Keratinocyte (primary cell): ENCODE results near the gene MC4R. TPM values are rescaled to one million over a fixed set of nuclear protein-coding genes. Genes with fewer than 3 reads are reported as not detected.

Source experiments
- DNase-seq: peaks from one replicate; pipeline ENCODE4 v3.0.0-alpha.2; 2011; ENCODE audit warnings: low read depth, missing footprints, low spot score
- FAIRE-seq: peaks from 2 replicates; lab custom pipeline; 2011; peaks lifted over from hg19 to GRCh38; lab: Jason Lieb, UNC
- H2AFZ ChIP-seq: 2 replicates; pipeline ENCODE4 v1.6.0; 2012; ENCODE audit warnings: low read length, control low read depth, inconsistent platforms; ENCODE audit not compliant: control insufficient read depth
- H3K27ac ChIP-seq: 2 replicates; pipeline ENCODE4 v1.5.1; 2011; ENCODE audit warnings: low read length; ENCODE audit not compliant: control insufficient read depth, insufficient read depth
- H3K27me3 ChIP-seq: 3 replicates; pipeline ENCODE4 v1.6.0; 2011; ENCODE audit warnings: low read length; ENCODE audit not compliant: control insufficient read depth, insufficient read depth; ENCODE audit errors: extremely low read depth
- H3K36me3 ChIP-seq, 2 experiments: 2 replicates in 1 of 2; 3 replicates in 1 of 2; pipeline ENCODE4 v1.5.1; 2011; ENCODE audit warnings: low read length in 2 of 2, mild to moderate bottlenecking in 1 of 2; ENCODE audit not compliant: control insufficient read depth in 2 of 2, insufficient read depth in 2 of 2; ENCODE audit errors: extremely low read depth in 1 of 2
- H3K4me1 ChIP-seq: 3 replicates; pipeline ENCODE4 v1.5.1; 2011; ENCODE audit warnings: low read length; ENCODE audit not compliant: control insufficient read depth, insufficient read depth; ENCODE audit errors: extremely low read depth
- H3K4me2 ChIP-seq: 3 replicates; pipeline ENCODE4 v1.6.0; 2011; ENCODE audit warnings: low read depth, low read length; ENCODE audit not compliant: control insufficient read depth, insufficient read depth; ENCODE audit errors: extremely low read depth
- H3K4me3 ChIP-seq, 3 experiments: fragments of 200-600 bp in 1 of 3; sonication (generic) in 1 of 3; 2 replicates in 2 of 3; 3 replicates in 1 of 3; pipeline ENCODE4 v1.5.1; 2011 to 2016; ENCODE audit warnings: low read length in 3 of 3, mild to moderate bottlenecking in 3 of 3, control low read depth in 2 of 3, inconsistent platforms in 1 of 3, low read depth in 1 of 3, mixed read lengths in 1 of 3, mixed run types in 1 of 3, moderate library complexity in 1 of 3; ENCODE audit not compliant: control insufficient read depth in 2 of 3, insufficient read depth in 2 of 3; ENCODE audit errors: extremely low read depth in 1 of 3
- H3K79me2 ChIP-seq: 2 replicates; pipeline ENCODE4 v1.6.0; 2012; ENCODE audit warnings: low read length; ENCODE audit not compliant: control insufficient read depth, insufficient read depth
- H3K9ac ChIP-seq: 3 replicates; pipeline ENCODE4 v1.6.0; 2011; ENCODE audit warnings: low read length; ENCODE audit not compliant: control insufficient read depth, insufficient read depth; ENCODE audit errors: extremely low read depth
- H3K9me1 ChIP-seq: 3 replicates; pipeline ENCODE4 v1.6.0; 2011; ENCODE audit warnings: low read length; ENCODE audit not compliant: control insufficient read depth, insufficient read depth; ENCODE audit errors: extremely low read depth
- H3K9me3 ChIP-seq: 2 replicates; pipeline ENCODE4 v1.5.1; 2012; ENCODE audit warnings: low read depth, low read length; ENCODE audit not compliant: control insufficient read depth
- H4K20me1 ChIP-seq: 3 replicates; pipeline ENCODE4 v1.6.0; 2011; ENCODE audit warnings: low read length; ENCODE audit not compliant: control insufficient read depth, insufficient read depth; ENCODE audit errors: extremely low read depth
- EZH2 ChIP-seq: IDR thresholded peaks from one replicate; pipeline ENCODE4 v1.6.1; 2012; ENCODE audit warnings: inconsistent platforms, mild to moderate bottlenecking, low read length, moderate library complexity
- dilution Hi-C: fragments of 300-500 bp; cut with MboI; formaldehyde crosslinking; loops from one replicate; pipeline ENCODE4 v1.7.0; 2020; ENCODE audit warnings: low sequenced_read_pairs; ENCODE audit not compliant: extremely low pct_ligation_motif_present
- polyA plus RNA-seq, 5 experiments: library from polyadenylated mRNA; depleted of rRNA in 3 of 5; stranded (reverse) in 3 of 5; stranded (forward) in 1 of 5; unstranded in 1 of 5; fragments of >200 nt; gene quantifications; 1 replicate in 1 of 5; 2 replicates in 3 of 5; 3 replicates in 1 of 5; pipeline versions ENCODE4 v1.2.1 to v1.2.3, GENCODE V29; 2011 to 2012; ENCODE audit warnings: missing spikeins in 2 of 5, low read depth in 1 of 5, low replicate concordance in 1 of 5
- TF ChIP-seq, protein P1 (sequence below), 3 experiments: IDR thresholded peaks in 1 of 3; conservative IDR thresholded peaks in 1 of 3; optimal IDR thresholded peaks in 1 of 3; 2 replicates in 2 of 3; 3 replicates in 1 of 3; pipeline versions ENCODE3 to v1.5.1; 2011; ENCODE audit warnings: low read length in 3 of 3, mild to moderate bottlenecking in 3 of 3, moderate library complexity in 2 of 3, control low read depth in 1 of 3, inconsistent platforms in 1 of 3; ENCODE audit not compliant: insufficient read depth in 2 of 3; ENCODE audit errors: extremely low read depth in 1 of 3

The MC4R gene
- polyA plus RNA-seq, 1 donor (not counting 4 experiments of a cell fraction or from before 2014, with no cell fraction given), result 0.03 TPM

DNA sequence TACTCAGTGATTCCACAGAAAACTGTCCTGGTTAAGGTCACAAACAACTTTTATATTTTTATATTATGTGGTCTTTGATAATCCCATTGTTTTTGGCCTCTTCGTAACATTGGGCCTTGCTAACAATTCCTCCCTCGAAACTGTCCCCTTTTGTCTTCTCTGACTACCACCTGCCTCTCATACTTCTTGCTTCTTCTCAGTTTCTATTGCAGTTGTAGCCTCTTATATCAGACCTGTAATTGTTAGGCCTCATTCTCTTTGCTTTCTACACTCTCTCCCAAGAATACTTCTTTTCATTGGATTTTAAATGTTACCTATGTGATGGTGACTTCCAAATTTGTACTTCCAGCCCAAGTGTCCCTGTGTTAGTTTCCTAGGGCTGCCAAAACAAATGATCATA is 44.7 kb downstream of the MC4R start:
- H3K4me3 ChIP-seq, result no peak overlapping the region
- no peak overlapping the region for H2AFZ ChIP-seq
- DNase-seq, result no peak
- H3K4me2 ChIP-seq, result no peak overlapping the region
- no peaks in the 10 kb centered on the region for H3K27me3 ChIP-seq
- dilution Hi-C loops, result no loop called here
- no peak overlapping the region for H3K9ac ChIP-seq
- H3K36me3 ChIP-seq, result no peaks in the 10 kb centered on the region
- FAIRE-seq, result no peak
- H4K20me1 ChIP-seq, result no peaks in the 10 kb centered on the region
- H3K79me2 ChIP-seq, result no peaks in the 10 kb centered on the region
- TF ChIP-seq, protein P1, sequence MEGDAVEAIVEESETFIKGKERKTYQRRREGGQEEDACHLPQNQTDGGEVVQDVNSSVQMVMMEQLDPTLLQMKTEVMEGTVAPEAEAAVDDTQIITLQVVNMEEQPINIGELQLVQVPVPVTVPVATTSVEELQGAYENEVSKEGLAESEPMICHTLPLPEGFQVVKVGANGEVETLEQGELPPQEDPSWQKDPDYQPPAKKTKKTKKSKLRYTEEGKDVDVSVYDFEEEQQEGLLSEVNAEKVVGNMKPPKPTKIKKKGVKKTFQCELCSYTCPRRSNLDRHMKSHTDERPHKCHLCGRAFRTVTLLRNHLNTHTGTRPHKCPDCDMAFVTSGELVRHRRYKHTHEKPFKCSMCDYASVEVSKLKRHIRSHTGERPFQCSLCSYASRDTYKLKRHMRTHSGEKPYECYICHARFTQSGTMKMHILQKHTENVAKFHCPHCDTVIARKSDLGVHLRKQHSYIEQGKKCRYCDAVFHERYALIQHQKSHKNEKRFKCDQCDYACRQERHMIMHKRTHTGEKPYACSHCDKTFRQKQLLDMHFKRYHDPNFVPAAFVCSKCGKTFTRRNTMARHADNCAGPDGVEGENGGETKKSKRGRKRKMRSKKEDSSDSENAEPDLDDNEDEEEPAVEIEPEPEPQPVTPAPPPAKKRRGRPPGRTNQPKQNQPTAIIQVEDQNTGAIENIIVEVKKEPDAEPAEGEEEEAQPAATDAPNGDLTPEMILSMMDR (optimal IDR thresholded peaks at IDR 0.05 in 1 of 3, IDR thresholded peaks at IDR 0.05 in 1 of 3, conservative IDR thresholded peaks at IDR 0.05 in 1 of 3; ENCODE audit: extremely low read depth in 1 of 3, insufficient read depth in 2 of 3, low read length in 3 of 3), result no peak
- TF ChIP-seq EZH2, result no peak
- no peaks in the 10 kb centered on the region for H3K9me1 ChIP-seq
- H3K9me3 ChIP-seq, result no peaks in the 10 kb centered on the region
- H3K27ac ChIP-seq, result no peak overlapping the region
- H3K4me1 ChIP-seq, result no peaks in the 10 kb centered on the region

DNA sequence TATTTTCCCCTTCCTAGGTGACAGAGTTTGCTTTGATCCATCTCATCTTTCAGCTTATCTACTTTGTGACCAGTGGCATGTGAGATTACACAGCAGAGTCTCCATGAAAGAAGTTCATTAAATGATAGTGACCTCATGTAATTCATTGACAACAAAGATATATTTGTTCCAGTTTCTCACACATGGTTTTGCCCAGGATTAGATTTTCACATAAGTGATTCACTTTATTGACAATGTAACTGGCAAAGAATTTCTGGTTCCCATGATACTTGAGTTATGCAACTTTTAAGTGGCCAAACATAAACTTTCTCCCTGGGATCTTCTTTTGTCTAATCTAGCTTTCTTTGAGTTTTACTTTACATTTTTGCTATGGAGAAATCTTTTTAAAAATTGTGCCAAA is 50.0 kb downstream of the MC4R start:
- TF ChIP-seq, protein P1 (optimal IDR thresholded peaks at IDR 0.05 in 1 of 3, IDR thresholded peaks at IDR 0.05 in 1 of 3, conservative IDR thresholded peaks at IDR 0.05 in 1 of 3; ENCODE audit: extremely low read depth in 1 of 3, insufficient read depth in 2 of 3, low read length in 3 of 3), result no peak
- TF ChIP-seq EZH2, result no peak
- no peak overlapping the region for H3K4me2 ChIP-seq
- H3K9me3 ChIP-seq, result no peaks in the 10 kb centered on the region
- no peaks in the 10 kb centered on the region for H3K9me1 ChIP-seq
- no peaks in the 10 kb centered on the region for H3K27me3 ChIP-seq
- no peak overlapping the region for H3K9ac ChIP-seq
- FAIRE-seq (no peak), DNase-seq (no peak)
- H3K27ac ChIP-seq, result no peak overlapping the region
- H3K4me3 ChIP-seq, result no peak overlapping the region
- no peaks in the 10 kb centered on the region for H3K79me2 ChIP-seq
- dilution Hi-C loops, result no loop called here
- no peak overlapping the region for H2AFZ ChIP-seq
- no peaks in the 10 kb centered on the region for H3K36me3 ChIP-seq
- no peaks in the 10 kb centered on the region for H4K20me1 ChIP-seq
- H3K4me1 ChIP-seq, result no peaks in the 10 kb centered on the region
